Activated CD8-positive, alpha-beta memory T cell treated with anti-CD3 and anti-CD28 coated beads for 1 hour (primary cell): ENCODE data around the gene LYRM4.
A peak's percentile ranks its signal among the peaks of the same experiment; 100 is the strongest.

Experiments
- DNase-seq, 2 donors: peaks; one replicate each; pipeline ENCODE4 v3.0.0-alpha.2; 2020; ENCODE audit warnings: low read depth in 1 of 2; ENCODE audit errors: extremely low read depth in 1 of 2

LYRM4 gene

DNA sequence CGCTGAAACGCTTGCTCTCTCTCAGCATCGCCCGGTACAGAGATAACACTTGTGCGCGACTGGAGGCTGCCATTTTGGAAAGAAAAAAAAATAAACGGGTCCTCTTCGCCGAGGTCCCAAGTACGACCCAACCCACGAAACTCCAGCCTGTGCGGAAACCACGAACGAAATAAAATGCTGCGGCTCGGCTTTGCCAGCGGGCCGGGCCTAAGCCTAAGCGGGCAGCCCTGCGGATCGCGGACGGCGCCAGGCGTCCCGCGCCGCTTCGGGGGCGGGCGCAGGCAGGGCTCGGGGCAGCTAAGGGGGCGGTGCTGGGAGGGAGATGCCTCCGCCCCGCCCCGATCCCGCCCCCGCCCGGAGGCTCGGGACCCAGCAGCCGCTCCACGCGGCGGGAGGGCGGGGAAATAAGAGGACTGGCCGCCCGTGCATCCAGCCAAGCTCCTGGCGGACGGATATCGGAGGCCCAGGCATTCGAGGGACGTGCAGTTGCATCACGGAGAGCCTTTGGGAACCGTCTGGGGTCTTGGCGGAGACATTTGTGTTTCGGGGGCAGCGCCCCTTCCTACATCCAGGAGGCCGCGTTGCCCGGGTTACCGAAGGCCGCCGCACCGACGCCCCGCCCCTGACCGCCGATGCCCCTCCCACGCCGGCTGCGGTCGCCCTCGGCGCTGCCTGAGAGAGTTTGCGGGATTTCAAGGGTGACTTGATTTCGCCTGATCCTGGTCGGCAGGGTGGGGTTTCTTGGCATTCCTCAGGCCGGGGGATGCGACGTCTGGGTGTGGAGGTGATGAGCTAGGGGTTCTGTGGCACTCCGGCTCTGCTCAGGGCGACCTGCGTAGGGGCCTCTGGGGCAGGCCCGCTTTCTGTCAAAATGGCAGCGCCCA lies at the start of gene LYRM4, which contains the start of gene FARS2:
Gene LYRM4 (minus strand): TSS at position 290 of the 884 bp plus-strand sequence. CDS start 217 bp downstream, at position 73.
Gene FARS2 (plus strand): TSS at position 853 of the 884 bp plus-strand sequence.
- DNase-seq, result peak; percentile 72 to 85

DNA sequence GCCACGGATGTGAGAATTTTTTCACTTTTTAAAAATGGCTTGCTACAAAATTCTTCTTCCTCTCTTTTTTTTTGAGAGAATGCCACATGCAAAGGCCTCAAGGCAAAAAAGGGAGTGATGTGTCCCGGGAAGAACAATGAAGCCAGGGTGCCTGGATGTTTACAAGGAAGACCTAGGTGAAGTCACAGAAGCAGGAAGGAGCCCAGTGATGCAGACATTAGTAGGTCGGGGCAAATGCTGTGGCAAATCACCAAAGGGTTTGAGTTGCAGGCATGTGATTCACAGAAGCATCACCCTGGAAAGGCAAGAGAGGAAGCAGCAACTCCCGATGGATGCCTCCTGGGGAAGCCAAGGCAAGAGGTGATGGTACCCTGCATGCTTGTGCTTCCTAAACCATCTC lies 47.3 kb upstream of the LYRM4 start:
- no peak for DNase-seq

DNA sequence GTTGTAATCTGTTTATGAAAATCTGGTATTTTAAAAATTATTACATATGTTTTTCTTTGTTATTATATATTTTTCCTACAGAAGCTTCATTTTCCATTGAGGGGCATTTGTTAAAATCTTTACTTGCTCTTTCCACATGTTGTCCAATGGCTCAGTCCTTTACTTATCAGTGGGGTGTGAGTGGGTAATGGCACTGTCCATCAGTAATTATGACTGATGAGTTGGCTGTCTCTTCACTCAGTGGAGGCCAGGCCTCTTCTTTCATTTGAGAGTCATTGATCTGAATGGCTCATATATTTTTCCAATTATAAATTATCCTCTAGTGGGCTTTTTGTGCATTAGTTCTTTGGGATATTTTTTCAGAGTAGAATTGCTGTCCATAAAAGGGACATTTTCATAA lies 46.3 kb upstream of the LYRM4 start:
- no peak for DNase-seq

DNA sequence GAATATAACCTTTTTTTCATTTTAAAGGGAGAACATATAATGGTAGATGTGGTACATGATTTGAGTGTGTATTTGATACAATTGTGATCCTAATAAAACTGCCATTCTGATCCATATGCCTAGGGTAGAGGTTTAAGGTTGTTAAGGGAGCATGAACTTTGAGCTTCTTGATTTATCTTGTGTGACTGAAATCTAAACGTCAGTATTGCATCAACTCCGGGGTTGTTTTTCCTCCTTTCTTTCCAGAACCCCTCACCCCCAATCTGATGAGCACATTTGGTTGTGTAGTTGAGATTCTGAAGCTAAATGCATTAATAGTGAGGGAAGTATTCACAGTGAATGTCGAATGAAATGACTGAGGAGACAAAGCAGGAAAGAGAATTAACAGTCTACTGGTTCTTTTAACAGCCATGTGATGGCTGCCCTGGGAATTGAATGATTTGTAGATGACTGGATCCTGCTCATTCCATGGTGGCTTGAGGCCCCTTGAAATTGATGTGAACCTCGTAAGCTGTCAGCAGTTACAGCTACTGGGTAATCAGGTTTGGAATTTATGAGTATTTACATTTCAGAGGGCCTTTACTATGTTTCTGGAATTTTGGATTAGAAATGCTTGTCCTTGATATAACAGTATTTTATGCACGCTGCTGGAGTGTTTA lies 45.3 kb upstream of the LYRM4 start:
- DNase-seq, result no peak

DNA sequence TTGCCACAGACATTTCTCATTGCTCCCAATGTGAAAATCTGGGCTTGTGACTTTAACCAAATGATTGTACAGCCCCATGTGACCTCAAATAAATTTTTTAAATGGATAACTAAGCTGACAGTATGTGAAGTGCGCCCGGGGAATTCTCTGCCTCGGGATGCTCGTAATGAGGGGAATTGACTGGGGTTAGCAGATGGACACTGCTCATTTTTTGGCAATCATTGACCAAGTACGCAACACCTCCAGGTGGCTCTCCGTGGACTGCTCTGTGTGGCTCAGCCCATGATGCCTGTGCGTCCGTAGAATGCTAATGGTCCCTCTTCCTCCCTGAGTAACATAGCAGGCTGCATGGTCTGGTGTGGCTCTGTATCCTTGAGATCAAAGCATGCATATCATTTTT lies 42.9 kb upstream of the LYRM4 start:
- DNase-seq, result no peak

DNA sequence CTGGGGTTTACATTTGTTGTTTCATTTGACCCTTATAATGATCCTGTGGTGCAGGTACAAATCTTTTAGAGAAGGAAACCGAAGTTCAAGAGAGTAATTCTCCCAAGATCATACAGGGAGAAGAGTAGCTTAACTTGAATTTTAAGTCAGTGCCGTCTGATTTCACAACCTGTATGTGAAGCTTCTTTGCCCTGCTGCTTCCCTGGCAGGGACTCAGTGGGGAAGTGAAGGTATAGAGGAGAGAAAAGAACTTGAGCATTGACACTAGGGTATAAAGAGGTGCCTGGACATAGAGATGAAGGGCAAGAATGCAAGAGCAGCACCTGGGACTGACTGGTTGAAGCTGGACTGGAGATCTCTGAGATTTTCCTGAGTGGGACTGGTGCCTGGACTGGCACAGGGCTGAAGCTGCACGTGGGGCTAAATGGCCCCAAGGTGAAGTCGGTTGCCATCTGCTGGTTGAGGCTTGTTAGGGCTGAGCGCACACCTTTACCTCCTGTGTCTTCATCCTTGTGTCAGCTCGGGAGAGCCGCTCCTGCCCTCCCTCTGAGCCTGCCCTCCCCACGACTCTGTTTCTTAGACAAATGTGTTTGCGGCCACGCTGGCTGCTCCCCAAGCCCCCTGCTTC lies 42.4 kb upstream of the LYRM4 start:
- DNase-seq, result peak; percentile 2 to 22

DNA sequence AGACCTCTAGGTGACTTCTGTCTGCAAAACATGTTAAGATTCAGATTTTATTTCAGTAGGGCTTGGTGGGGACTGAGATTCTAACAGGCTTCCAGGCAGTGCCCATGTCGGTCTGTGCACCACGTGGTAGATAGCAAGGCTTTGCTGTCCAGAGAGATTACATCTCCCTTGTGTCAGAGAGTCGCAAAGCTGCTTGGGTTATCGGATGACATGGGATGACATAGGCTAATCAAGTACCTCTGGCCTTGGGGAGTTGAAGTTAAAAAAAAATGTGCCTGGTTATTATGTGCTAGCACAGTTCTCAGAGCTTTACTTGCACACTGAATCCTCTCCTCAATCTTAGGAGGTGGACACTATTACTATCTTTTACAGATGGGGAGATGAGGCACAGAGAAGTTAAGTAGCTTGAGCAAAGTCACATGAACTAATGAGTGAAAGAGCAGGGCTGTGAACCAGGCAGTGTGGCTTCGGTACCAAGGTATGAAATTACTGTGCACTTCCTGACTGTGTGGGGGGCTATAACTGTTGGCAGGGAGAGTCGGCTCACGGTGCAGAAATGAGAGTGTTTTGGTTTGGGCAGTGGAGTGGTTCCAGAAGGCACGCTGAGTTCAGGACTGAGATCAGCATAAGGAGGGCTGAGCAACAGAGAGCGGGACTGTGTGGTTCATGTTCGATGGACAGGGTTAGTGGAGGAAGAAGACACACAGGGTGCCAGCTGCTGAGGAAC lies 41.6 kb upstream of the LYRM4 start:
- no peak for DNase-seq

DNA sequence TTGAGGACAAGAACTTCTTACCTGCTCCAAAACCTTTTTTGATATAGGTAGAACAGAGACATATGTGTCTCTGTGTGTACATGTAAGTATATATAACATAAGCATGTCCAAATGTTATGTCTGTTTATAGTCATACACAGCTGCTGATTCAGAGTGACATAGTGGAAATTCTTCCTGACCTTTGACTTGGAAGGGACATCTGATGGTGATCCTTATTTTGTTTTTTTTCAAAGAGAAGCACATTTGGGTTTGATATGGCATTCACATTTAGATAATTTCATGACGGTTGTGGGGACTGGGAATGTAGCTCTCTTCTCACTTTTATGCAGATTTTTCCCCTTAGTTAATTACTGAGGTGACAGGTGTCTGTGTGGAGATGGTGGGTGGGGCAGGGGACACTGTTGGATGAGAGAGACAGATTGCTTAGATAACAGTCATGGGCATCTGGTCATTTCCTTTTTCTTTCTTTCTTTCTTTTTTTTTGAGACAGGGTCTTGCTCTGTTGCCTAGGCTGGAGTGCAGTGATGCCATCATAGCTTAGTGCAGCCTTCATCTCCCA lies 39.5 kb upstream of the LYRM4 start:
- DNase-seq, result no peak

DNA sequence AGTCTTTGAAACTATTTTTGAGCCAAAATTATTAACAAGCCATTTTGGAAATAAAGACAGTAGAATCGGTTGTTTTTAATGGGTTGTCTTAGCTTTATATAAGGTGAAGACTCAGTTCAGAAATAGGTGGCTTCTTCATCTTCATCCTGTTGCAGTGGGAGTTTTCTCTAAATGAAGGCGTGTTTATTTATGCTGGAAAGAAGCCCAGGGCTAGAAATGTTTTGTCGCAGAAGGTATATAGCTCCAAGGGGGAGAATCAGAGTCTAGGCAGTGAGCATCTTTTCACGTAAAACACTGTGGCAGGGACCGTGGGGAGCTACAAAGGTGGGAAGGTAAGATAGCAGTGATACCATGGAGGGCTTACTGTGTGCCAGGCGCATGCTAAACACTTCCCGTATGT lies 34.9 kb upstream of the LYRM4 start:
- DNase-seq, result no peak

DNA sequence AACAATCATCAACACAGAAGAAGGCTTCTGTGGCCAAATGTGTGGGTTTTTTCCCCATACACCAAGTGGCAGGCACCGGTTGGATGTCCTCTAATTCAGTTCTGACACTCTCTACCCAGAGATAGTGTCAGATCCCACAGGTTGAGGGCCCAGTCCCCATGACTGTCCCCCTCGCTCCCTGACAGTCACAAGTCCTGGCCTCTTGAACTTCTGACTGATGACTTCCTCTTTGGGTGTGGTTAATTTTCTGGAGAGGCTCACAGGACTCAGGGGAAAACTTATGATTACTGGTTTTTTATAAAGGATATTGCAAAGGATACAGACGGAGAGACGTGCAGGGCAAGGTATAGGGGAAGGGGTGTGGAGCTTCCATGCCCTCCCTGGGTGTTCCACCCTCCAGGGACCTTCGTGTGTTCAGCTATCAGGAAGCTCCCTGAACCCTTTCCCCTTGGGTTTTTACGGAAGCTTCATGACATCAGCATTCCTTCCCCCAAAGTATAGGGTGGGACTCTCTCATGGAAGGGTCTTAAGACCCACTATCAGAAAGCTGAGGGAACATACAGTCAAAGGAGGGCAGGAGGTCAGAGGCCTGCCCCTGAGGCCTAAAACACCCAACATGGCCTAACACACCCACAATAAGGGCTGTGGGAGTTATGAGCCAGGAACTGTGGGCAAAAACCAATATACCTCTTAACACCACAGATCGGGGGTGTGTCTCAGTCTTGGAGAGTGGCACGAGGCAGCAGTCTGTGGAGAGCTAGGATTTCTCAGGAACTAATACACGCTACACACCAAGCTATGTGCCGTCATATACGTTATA lies 33.9 kb upstream of the LYRM4 start:
- DNase-seq, result no peak

DNA sequence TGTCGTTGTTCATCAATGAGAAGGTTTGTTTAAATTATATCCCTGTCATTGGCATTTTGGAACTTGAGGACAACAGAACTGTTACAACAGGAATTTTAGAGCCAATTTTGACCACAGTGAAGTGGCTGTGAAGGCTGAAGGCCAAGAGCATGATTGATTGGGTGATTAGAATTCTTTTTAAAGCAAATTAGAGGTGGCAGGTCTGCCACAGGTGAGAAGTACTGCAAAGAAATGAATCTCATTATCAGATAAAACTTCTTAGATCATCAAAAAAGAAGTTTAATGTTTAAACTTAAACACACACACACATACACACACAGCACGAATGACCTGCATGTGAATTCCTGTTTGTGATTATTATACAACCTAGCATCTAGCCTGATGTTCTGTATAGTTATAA lies 32.9 kb upstream of the LYRM4 start:
- DNase-seq, result no peak

DNA sequence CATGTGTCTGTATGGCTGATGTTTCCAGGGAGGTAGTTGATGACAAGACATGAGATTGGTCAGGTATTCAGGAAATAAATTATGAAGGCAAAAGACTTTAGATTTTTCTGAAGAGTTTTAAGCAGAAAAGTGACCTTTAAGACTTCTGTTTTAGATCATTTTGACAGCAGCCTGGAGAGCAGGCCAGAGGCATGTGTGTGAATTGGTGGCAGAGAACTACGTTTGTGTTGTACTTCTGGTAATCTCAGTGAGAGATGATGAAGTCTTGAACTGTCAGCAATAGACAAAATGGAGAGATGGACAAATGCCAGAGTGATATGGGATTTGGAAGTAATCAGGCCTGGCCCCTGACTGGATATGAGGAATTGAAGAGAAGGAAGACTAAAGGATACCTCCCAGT lies 31.4 kb upstream of the LYRM4 start:
- no peak for DNase-seq

DNA sequence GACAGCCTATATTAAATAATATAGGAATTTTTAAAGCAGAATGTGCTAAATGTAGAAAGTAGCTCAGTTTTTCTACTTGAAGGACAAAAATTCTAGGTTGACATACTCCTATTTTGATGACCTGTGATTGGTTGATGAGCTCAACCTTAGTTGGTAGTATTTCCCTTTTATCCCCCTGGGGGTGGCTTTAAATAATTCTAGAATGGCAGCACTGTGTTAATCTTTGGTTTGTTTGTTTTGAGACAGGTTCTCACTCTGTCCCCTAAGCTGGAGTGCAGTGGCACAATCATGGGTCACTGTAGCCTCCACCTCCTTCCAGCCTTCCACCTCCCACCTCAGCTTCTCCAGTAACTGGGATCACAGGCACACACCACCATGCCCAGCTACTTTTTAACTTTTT lies 29.8 kb upstream of the LYRM4 start:
- DNase-seq, result no peak

DNA sequence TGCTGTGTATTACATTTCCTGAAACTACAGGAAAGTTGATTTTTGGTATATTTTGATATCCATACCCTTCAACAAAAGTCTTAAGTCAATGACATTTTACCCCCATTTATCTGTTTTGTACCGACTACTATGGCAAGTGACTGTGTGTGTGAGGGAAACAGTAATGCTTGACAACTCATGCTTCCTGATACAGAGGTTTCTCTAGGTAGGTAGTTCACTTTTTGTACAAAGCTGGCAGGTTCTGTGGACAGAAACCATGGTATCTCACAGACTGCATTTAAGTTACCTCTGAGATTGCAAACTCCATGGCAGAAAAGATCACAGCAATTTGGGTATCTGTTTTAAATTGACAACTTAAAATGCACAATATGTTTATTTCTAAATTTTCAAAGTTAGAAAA lies 29.3 kb upstream of the LYRM4 start:
- no peak for DNase-seq

DNA sequence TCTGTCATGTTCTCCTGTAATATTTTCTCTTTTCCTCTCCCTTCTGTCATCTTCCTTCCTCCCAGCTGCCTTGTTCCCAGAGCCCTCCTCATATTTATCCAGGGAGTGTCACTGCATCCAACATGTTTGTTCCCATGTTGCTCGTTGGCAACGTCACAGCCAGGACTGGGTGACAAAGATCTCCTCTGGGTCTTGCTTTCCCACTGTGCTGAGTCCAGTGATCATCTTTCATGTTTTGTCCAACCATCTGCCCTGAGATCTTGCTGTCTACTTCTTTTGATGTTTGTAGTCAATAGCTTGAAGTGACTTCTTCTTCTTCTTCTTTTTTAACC lies 27.2 kb upstream of the LYRM4 start:
- no peak for DNase-seq

DNA sequence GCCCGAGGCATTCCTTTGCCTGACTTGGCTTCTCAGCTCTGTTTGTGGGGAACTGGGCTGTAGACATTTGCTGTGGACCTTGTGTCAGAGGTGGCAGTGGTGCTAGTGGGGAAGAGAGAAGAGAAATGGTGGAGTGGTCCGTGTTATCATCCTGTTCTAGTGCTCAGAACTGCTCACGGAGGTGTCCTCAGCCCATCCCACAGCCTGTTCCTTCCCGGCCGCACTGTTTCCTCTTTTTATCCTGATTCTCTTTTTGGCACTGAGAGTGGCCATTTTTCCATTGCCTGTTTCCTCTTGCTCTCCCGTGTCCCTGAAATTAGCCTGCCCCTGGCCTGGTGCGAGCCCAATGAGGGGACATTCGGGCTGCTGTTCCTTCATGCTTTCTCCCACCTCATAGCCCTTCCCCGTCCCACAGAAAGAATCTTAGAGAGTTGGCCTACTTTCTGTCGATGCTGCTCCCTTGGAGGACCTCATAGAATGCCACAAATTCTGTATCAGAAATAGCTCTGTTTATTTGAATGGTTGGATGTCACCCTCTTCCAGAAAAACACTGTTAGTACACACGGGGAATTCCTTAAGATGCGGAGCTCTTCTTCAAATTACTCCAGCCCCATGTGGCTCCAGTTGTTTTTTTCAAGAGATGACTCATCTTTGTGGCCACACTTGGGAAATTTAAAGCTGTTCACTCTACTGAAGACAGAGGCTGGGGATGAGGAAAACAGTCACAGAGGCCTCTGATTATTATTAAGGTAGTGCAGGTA lies 26.6 kb upstream of the LYRM4 start:
- DNase-seq, result no peak

DNA sequence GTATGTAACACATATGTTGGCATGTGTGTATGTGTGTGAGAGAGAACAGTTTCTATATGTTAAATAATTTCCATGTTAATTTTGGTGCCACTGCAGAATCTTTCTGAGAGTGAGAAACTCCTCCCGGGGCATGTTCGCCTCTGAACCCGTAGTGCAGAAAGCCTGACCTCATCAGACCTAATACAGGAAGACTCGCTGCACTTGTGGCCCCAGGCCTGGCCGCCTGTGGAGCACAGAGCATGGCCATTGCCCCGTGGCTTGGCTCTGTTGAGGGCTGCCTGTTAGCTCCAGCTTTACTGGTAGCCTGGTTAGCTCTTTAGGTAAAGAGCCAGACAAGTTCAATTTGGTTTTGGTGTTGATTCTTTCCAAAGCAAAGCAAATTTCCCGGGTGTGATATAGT lies 26.0 kb upstream of the LYRM4 start:
- no peak for DNase-seq

DNA sequence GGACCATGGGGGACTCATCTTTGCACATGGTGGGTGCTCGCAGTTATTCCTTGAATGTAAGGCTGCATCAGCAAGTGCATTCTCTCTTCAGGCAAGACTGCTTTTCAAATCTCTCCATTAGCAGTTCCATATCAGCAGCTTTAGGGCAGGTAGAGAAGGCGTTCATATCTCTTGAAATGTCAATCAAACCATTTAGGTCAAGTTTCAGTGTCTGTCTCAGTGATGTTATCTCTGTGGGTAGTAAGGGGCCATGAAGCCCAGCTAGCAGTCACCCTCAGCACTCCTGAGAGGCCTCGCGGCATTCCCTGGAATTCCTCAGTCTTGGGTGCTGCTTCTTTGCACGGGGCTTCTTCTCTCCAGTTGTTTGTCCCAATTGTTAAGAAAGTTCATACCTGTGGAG lies 24.8 kb upstream of the LYRM4 start:
- no peak for DNase-seq

DNA sequence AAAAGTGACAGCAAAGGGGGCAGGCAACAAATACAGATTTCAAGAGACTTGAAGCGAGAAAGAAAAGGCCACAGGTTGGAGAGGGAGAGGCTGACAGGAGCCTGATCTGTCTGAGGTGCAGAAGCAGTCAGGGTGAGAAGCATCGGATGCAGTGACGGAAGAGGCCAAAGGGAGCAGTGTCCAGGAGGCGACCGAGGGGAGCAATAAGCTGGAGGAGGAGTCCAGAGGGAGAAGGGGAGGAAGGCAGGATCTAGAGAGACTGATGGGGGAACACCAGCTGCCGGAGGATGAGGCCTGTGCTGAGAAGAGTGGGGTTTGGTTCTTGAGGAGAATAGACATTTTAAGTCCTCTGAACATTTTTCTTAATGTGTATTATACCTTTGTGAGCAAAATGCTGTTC lies 24.3 kb upstream of the LYRM4 start:
- no peak for DNase-seq
